ENCODE data around the gene DNAJC16.

The DNAJC16 gene

DNA sequence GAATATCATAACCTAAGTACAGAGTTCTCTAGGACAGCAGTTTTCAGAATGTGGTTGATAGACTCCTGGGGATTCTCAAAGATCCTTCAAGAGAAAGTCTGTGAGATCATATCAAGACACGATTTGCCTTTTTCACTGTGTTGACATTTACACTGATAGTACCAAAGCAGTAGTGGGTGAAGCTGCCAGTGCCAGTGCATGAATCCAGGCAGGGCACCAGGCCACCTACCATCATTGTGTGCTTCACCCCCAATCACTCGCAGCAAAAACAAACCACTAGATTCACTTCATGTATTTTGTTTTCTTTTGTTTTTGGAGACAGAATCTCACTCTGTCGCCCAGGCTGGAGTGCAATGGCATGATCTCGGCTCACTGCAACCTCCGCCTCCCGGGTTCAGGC, 23.9 kb downstream of the DNAJC16 start:
- no peaks in the 10 kb centered on the region for H3K36me3 ChIP-seq (ENCODE audit: control insufficient read depth, insufficient read depth, low read length)
- no peaks in the 10 kb centered on the region for H3K27me3 ChIP-seq (ENCODE audit: control insufficient read depth, insufficient read depth, low read length)
- H3K9me3 ChIP-seq (ENCODE audit: control insufficient read depth, low read length): no peaks in the 10 kb centered on the region
- H3K4me3 ChIP-seq (ENCODE audit: low read length): no peak overlapping the region
- H3K4me1 ChIP-seq (ENCODE audit: control insufficient read depth, insufficient read depth, low read length): no peaks in the 10 kb centered on the region
- no peak overlapping the region for H3K9ac ChIP-seq (ENCODE audit: low read length)

GRCh38 chr1:15557008-15557407, 30.4 kb downstream of the DNAJC16 start:
- no peaks in the 10 kb centered on the region for H3K27me3 ChIP-seq (ENCODE audit: control insufficient read depth, insufficient read depth, low read length)
- H3K36me3 ChIP-seq (ENCODE audit: control insufficient read depth, insufficient read depth, low read length): peaks cover 7% of the 10 kb centered on the region
- H3K9me3 ChIP-seq (ENCODE audit: control insufficient read depth, low read length): no peaks in the 10 kb centered on the region
- H3K4me3 ChIP-seq (ENCODE audit: low read length): no peak overlapping the region
- H3K4me1 ChIP-seq (ENCODE audit: control insufficient read depth, insufficient read depth, low read length): no peaks in the 10 kb centered on the region
- H3K9ac ChIP-seq (ENCODE audit: low read length): no peak overlapping the region

GRCh38 chr1:15557594-15557993, 30.9 kb downstream of the DNAJC16 start:
- Histone ChIP-seq H3K9me3 (ENCODE audit: control insufficient read depth, low read length) (no peaks in the 10 kb centered on the region), H3K9ac (ENCODE audit: low read length) (no peak overlapping the region), H3K4me1 (ENCODE audit: control insufficient read depth, insufficient read depth, low read length) (no peaks in the 10 kb centered on the region), H3K4me3 (ENCODE audit: low read length) (no peak overlapping the region), H3K36me3 (ENCODE audit: control insufficient read depth, insufficient read depth, low read length) (peaks cover 12% of the 10 kb centered on the region), H3K27me3 (ENCODE audit: control insufficient read depth, insufficient read depth, low read length) (no peaks in the 10 kb centered on the region)

- Histone ChIP-seq H3K36me3 (ENCODE audit: control insufficient read depth, insufficient read depth, low read length) (peaks cover 14% of the 10 kb centered on the region), H3K9ac (ENCODE audit: low read length) (no peak overlapping the region), H3K9me3 (ENCODE audit: control insufficient read depth, low read length) (no peaks in the 10 kb centered on the region), H3K27me3 (ENCODE audit: control insufficient read depth, insufficient read depth, low read length) (no peaks in the 10 kb centered on the region), H3K4me3 (ENCODE audit: low read length) (no peak overlapping the region), H3K4me1 (ENCODE audit: control insufficient read depth, insufficient read depth, low read length) (no peaks in the 10 kb centered on the region)
Observed at GRCh38 chr1:15558516-15558915, 31.9 kb downstream of the DNAJC16 start.

- Histone ChIP-seq H3K36me3 (ENCODE audit: control insufficient read depth, insufficient read depth, low read length) (peaks cover 14% of the 10 kb centered on the region), H3K9ac (ENCODE audit: low read length) (no peak overlapping the region)
Observed at GRCh38 chr1:15559189-15559810, 32.7 kb downstream of the DNAJC16 start.

DNA sequence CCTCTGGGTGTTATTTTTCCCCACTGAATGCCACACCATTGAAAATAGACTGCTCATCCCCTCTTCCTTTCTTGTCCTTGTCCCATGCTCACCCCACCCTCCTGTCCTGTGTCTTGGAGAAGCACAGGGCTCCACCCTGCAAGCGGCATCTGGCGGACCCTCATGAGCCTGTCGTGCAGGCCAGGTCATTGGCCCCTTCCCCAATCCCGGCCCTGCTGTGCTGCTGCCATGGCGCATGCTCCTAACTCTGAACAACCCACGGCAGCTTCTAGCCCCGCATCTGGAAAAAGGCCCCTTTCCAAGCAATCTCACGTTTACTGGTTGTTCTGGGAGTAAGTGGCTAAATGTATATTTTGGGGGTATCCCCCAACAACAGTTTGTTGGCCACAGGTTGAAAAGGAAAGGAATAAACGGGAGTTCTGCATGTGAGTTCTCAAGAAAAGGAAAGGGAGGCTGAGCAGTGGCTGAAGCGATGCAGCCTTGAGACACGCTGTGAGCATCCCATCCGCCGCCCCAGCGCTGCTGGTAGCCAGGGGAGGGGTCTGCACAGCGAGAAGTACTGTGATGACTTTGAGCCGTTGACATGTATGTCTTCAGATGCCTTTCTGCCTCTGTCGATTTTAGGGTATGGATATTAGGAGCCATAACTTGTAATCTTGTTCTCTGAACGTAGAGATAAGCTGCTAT, 41.9 kb downstream of the DNAJC16 start:
- H3K9me3 ChIP-seq (ENCODE audit: control insufficient read depth, low read length): no peaks in the 10 kb centered on the region
- no peaks in the 10 kb centered on the region for H3K4me1 ChIP-seq (ENCODE audit: control insufficient read depth, insufficient read depth, low read length)
- no peak overlapping the region for H3K9ac ChIP-seq (ENCODE audit: low read length)
- peaks cover 25% of the 10 kb centered on the region for H3K36me3 ChIP-seq (ENCODE audit: control insufficient read depth, insufficient read depth, low read length)
- H3K27me3 ChIP-seq (ENCODE audit: control insufficient read depth, insufficient read depth, low read length): no peaks in the 10 kb centered on the region
- no peak overlapping the region for H3K4me3 ChIP-seq (ENCODE audit: low read length)

More at GRCh38 chr1:15559189-15559810, 32.7 kb downstream of the DNAJC16 start:
- H3K4me1 ChIP-seq (ENCODE audit: control insufficient read depth, insufficient read depth, low read length): no peaks in the 10 kb centered on the region
- no peaks in the 10 kb centered on the region for H3K27me3 ChIP-seq (ENCODE audit: control insufficient read depth, insufficient read depth, low read length)
- H3K4me3 ChIP-seq (ENCODE audit: low read length): no peak overlapping the region
- no peaks in the 10 kb centered on the region for H3K9me3 ChIP-seq (ENCODE audit: control insufficient read depth, low read length)

DNA sequence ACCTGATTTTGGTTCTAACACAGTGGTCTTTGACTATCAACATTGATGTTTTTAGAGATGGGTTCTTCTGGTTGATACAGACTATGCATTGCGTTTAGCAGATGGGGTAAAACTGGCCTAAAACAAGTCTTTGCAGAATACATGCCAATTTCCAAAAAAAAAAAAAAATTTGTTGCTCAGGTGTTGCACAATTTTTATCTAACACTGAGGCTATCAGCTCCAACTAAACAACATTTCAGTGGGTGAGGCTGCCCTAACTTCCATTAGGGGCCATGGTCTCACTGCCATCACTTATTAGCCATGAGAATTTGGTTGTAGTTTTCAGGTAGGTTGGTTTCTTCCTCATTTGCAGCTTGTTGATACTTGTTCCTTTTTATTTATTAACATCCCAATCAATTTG, 44.2 kb downstream of the DNAJC16 start:
- H3K9me3 ChIP-seq (ENCODE audit: control insufficient read depth, low read length): no peaks in the 10 kb centered on the region
- H3K36me3 ChIP-seq (ENCODE audit: control insufficient read depth, insufficient read depth, low read length): peaks cover 17% of the 10 kb centered on the region

GRCh38 chr1:15571266-15571665, 44.6 kb downstream of the DNAJC16 start:
- Histone ChIP-seq H3K4me3 (ENCODE audit: low read length) (no peak overlapping the region), H3K9me3 (ENCODE audit: control insufficient read depth, low read length) (no peaks in the 10 kb centered on the region), H3K4me1 (ENCODE audit: control insufficient read depth, insufficient read depth, low read length) (no peaks in the 10 kb centered on the region), H3K9ac (ENCODE audit: low read length) (no peak overlapping the region), H3K27me3 (ENCODE audit: control insufficient read depth, insufficient read depth, low read length) (no peaks in the 10 kb centered on the region), H3K36me3 (ENCODE audit: control insufficient read depth, insufficient read depth, low read length) (peaks cover 13% of the 10 kb centered on the region)

More for the DNA sequence above, 44.2 kb downstream of the DNAJC16 start:
- H3K4me3 ChIP-seq (ENCODE audit: low read length): no peak overlapping the region
- no peaks in the 10 kb centered on the region for H3K4me1 ChIP-seq (ENCODE audit: control insufficient read depth, insufficient read depth, low read length)
- no peak overlapping the region for H3K9ac ChIP-seq (ENCODE audit: low read length)
- H3K27me3 ChIP-seq (ENCODE audit: control insufficient read depth, insufficient read depth, low read length): no peaks in the 10 kb centered on the region

- no peaks in the 10 kb centered on the region for H3K9me3 ChIP-seq (ENCODE audit: control insufficient read depth, low read length)
Observed at GRCh38 chr1:15573477-15573876, 46.8 kb downstream of the DNAJC16 start.

GRCh38 chr1:15574741-15575140, 48.1 kb downstream of the DNAJC16 start:
- H3K9me3 ChIP-seq (ENCODE audit: control insufficient read depth, low read length): no peaks in the 10 kb centered on the region
- no peak overlapping the region for H3K9ac ChIP-seq (ENCODE audit: low read length)
- H3K36me3 ChIP-seq (ENCODE audit: control insufficient read depth, insufficient read depth, low read length): no peaks in the 10 kb centered on the region
- peaks cover 10% of the 10 kb centered on the region for H3K4me1 ChIP-seq (ENCODE audit: control insufficient read depth, insufficient read depth, low read length)
- no peaks in the 10 kb centered on the region for H3K27me3 ChIP-seq (ENCODE audit: control insufficient read depth, insufficient read depth, low read length)
- H3K4me3 ChIP-seq (ENCODE audit: low read length): no peak overlapping the region

More at GRCh38 chr1:15573477-15573876, 46.8 kb downstream of the DNAJC16 start:
- H3K27me3 ChIP-seq (ENCODE audit: control insufficient read depth, insufficient read depth, low read length): no peaks in the 10 kb centered on the region
- H3K36me3 ChIP-seq (ENCODE audit: control insufficient read depth, insufficient read depth, low read length): no peaks in the 10 kb centered on the region
- no peaks in the 10 kb centered on the region for H3K4me1 ChIP-seq (ENCODE audit: control insufficient read depth, insufficient read depth, low read length)
- H3K4me3 ChIP-seq (ENCODE audit: low read length): no peak overlapping the region
- H3K9ac ChIP-seq (ENCODE audit: low read length): no peak overlapping the region

DNA sequence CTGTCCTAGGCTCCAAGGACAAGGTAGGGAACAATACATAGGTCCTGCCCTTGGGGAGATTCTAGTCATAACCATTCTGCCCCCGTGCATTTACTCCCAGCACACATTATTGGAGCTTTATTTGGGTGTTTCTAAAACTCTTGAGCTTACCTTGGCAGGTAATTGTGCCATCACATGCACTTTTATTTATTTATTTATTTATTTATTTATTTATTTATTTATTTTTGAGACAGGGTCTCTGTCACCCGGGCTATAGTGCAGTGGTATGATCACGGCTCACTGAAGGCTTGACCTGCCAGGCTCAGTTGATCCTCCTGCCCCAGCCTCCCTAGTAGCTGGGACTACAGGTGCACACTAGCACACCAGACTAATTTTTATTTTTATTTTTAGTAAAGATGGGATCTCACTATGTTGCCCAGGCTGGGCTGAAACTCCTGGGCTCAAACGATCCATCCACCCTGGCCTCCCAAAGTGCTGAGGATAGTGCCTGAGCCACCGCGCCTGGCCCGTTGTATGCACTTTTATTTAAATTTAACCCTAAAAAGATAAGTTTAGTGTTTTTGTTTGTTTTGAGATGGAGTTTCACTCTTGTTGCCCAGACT, 49.0 kb downstream of the DNAJC16 start:
- H3K4me3 ChIP-seq (ENCODE audit: low read length): no peak overlapping the region
- H3K9me3 ChIP-seq (ENCODE audit: control insufficient read depth, low read length): no peaks in the 10 kb centered on the region
- H3K9ac ChIP-seq (ENCODE audit: low read length): no peak overlapping the region
- H3K36me3 ChIP-seq (ENCODE audit: control insufficient read depth, insufficient read depth, low read length): no peaks in the 10 kb centered on the region
- H3K27me3 ChIP-seq (ENCODE audit: control insufficient read depth, insufficient read depth, low read length): no peaks in the 10 kb centered on the region
- peaks cover 11% of the 10 kb centered on the region for H3K4me1 ChIP-seq (ENCODE audit: control insufficient read depth, insufficient read depth, low read length)

DNA sequence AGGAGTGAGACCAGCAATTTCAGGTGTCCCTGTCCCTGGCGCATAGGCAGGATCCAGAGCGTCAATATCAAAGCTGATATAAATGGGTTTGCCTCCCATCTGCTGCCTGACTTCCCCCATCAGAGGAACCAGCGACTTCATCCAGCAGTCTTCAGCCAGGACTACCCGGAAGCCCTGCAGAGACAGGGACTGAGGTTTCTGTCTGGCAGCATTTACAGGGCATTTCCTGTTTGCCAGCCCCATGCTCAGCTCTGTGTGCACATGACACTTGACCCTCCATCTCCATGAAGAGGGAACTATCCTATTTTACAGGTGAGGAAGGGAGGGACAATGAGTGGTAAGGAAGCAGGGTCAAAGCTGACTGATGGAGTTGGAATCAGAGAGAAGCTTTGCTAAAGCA, 51.0 kb downstream of the DNAJC16 start:
- Histone ChIP-seq H3K4me3 (ENCODE audit: low read length) (no peak overlapping the region), H3K4me1 (ENCODE audit: control insufficient read depth, insufficient read depth, low read length) (peaks cover 11% of the 10 kb centered on the region), H3K9me3 (ENCODE audit: control insufficient read depth, low read length) (no peaks in the 10 kb centered on the region), H3K36me3 (ENCODE audit: control insufficient read depth, insufficient read depth, low read length) (no peaks in the 10 kb centered on the region), H3K9ac (ENCODE audit: low read length) (no peak overlapping the region), H3K27me3 (ENCODE audit: control insufficient read depth, insufficient read depth, low read length) (no peaks in the 10 kb centered on the region)
